Muscle layer of colon (tissue), 2 donors: ENCODE data around the gene PPP2R1A.
"Not testable (repeated sequence)": the region's sequence is repeated elsewhere in the genome, so short reads cannot be mapped to it uniquely, and the experiment has no call there.

Experiments
- H3K27ac ChIP-seq: one replicate; pipeline ENCODE4 v1.7.0; 2013; ENCODE audit warnings: low read depth, mild to moderate bottlenecking, low read length, moderate library complexity
- H3K27me3 ChIP-seq, 2 donors: one replicate each; pipeline ENCODE4 v1.7.0; 2013; ENCODE audit warnings: low read length in 2 of 2, mild to moderate bottlenecking in 2 of 2; ENCODE audit not compliant: insufficient read depth in 2 of 2, control insufficient read depth in 1 of 2
- H3K36me3 ChIP-seq: one replicate; pipeline ENCODE4 v1.7.0; 2013; ENCODE audit warnings: mild to moderate bottlenecking, low read length; ENCODE audit not compliant: insufficient read depth
- H3K4me1 ChIP-seq: one replicate; pipeline ENCODE4 v1.7.0; 2013; ENCODE audit warnings: mild to moderate bottlenecking, low read length; ENCODE audit not compliant: insufficient read depth
- H3K4me3 ChIP-seq, 2 donors: one replicate each; pipeline ENCODE4 v1.7.0; 2013; ENCODE audit warnings: low read length in 2 of 2, low read depth in 1 of 2, mild to moderate bottlenecking in 1 of 2, moderate library complexity in 1 of 2
- H3K9ac ChIP-seq: one replicate; pipeline ENCODE4 v1.7.0; 2013; ENCODE audit warnings: low read length
- H3K9me3 ChIP-seq: one replicate; pipeline ENCODE4 v1.7.0; 2013; ENCODE audit warnings: mild to moderate bottlenecking, low read length
- donor health status: abdominal sarcoma.
- donor health status: Adenocarcinoma of cecum.

The PPP2R1A gene

DNA sequence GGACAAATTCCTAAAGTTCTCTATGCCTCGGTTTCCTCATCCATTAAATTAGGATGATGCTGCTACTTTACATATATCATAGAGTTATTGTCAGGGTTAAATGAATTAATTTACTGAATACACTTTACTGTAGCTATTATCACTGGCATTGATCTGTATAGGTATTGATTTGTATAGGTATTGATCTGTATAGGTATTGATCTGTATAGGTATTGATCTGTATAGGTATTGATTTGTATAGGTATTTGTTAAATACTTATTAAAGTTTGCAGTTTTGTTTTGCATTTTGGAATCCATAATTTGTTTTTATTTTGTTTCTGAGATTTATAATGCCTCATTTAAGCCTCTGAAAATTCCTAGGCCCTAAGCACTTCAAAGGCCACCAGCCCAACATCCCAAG, 2.4 kb upstream of the PPP2R1A start:
- Histone ChIP-seq H3K4me1 (peaks cover 24% of the 10 kb centered on the region), H3K9ac (no peak overlapping the region), H3K9me3 (no peaks in the 10 kb centered on the region), H3K36me3 (no peaks in the 10 kb centered on the region), H3K4me3 (no peak overlapping the region), H3K27ac (no peak overlapping the region), H3K27me3 (no peaks in the 10 kb centered on the region)

GRCh38 chr19:52188822-52189734, 774 bp upstream of the PPP2R1A start:
- Histone ChIP-seq H3K4me1 (peaks cover 34% of the 10 kb centered on the region), H3K27ac (peak overlapping the region; percentile 85)

GRCh38 chr19:52190487-52191293, 838 bp downstream of the PPP2R1A start:
- Histone ChIP-seq H3K9me3 (no peaks in the 10 kb centered on the region), H3K4me3 (peak overlapping the region; percentile 87 to 97), H3K36me3 (peaks cover 10% of the 10 kb centered on the region), H3K9ac (peak overlapping the region; percentile 92), H3K27me3 (no peaks in the 10 kb centered on the region), H3K4me1 (peaks cover 50% of the 10 kb centered on the region), H3K27ac (peak overlapping the region; percentile 100)

More at GRCh38 chr19:52188822-52189734, 774 bp upstream of the PPP2R1A start:
- Histone ChIP-seq H3K4me3 (peak overlapping the region; percentile 12 to 64), H3K9me3 (no peaks in the 10 kb centered on the region), H3K36me3 (no peaks in the 10 kb centered on the region), H3K27me3 (no peaks in the 10 kb centered on the region), H3K9ac (peak overlapping the region; percentile 34)

GRCh38 chr19:52191389-52191788, 1.5 kb downstream of the PPP2R1A start:
- Histone ChIP-seq H3K4me1 (peaks cover 53% of the 10 kb centered on the region), H3K9ac (peak overlapping the region; percentile 92), H3K4me3 (peak overlapping the region; percentile 87 to 97), H3K27me3 (no peaks in the 10 kb centered on the region), H3K36me3 (peaks cover 17% of the 10 kb centered on the region), H3K27ac (no peak overlapping the region), H3K9me3 (no peaks in the 10 kb centered on the region)

DNA sequence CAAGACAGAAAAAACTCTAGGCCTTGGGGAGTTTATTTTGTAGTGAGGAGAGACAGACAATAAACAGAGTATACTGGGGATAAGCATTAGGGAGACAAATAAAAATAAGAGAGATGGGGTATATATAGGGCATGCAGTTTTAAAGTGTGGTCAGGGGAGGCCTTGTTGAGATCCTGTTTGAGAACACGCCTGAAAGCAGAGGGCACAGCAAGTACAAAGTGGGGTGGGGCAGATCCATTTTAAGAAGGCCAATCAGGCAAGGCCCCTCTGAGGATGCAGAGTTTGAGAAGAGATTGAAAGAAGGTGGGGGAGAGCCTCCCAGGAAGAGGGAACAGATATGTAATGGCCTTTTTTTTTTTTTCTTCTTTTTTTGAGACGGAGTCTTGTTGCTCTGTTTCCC, 2.1 kb downstream of the PPP2R1A start:
- Histone ChIP-seq H3K36me3 (peaks cover 23% of the 10 kb centered on the region), H3K9me3 (no peaks in the 10 kb centered on the region), H3K4me3 (peak overlapping the region in 1 of 2 donors; percentile 87), H3K4me1 (peaks cover 58% of the 10 kb centered on the region), H3K27ac (no peak overlapping the region), H3K9ac (peak overlapping the region; percentile 92), H3K27me3 (no peaks in the 10 kb centered on the region)

- peaks cover 44% of the 10 kb centered on the region for H3K36me3 ChIP-seq
- no peak overlapping the region for H3K9ac ChIP-seq
- H3K9me3 ChIP-seq, result no peaks in the 10 kb centered on the region
- H3K4me1 ChIP-seq, result peaks cover 53% of the 10 kb centered on the region
- no peak overlapping the region for H3K4me3 ChIP-seq
- H3K27ac ChIP-seq, result no peak overlapping the region
- H3K27me3 ChIP-seq, result no peaks in the 10 kb centered on the region
Observed at GRCh38 chr19:52196256-52196967, 6.6 kb downstream of the PPP2R1A start.

DNA sequence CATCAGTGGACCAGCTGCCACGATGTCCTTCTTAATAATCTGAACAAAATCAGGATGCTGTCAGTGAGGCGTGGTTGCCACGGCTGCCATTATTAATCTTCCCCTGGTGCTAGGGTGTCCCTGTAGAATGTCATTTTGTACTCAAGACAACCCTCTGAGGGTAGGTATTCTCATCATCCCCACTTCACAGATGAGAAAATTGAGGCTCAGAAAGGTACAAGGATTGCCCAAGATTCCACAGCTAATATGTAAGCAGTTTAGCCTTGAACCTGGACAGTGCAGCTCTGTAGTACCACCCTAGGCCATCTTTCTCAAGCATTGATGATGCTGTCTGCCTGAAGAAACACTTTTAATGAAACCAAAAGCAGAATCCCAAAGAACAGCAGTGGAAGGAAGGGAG, 8.1 kb downstream of the PPP2R1A start:
- H3K4me1 ChIP-seq, result peaks cover 38% of the 10 kb centered on the region
- H3K9me3 ChIP-seq, result no peaks in the 10 kb centered on the region
- no peaks in the 10 kb centered on the region for H3K27me3 ChIP-seq
- peaks cover 60% of the 10 kb centered on the region for H3K36me3 ChIP-seq
- no peak overlapping the region for H3K4me3 ChIP-seq
- no peak overlapping the region for H3K9ac ChIP-seq
- no peak overlapping the region for H3K27ac ChIP-seq

GRCh38 chr19:52198678-52199077, 8.8 kb downstream of the PPP2R1A start:
- Histone ChIP-seq H3K27ac (no peak overlapping the region), H3K9ac (no peak overlapping the region), H3K27me3 (no peaks in the 10 kb centered on the region), H3K4me3 (no peak overlapping the region), H3K9me3 (no peaks in the 10 kb centered on the region), H3K4me1 (peaks cover 34% of the 10 kb centered on the region), H3K36me3 (peaks cover 67% of the 10 kb centered on the region)

DNA sequence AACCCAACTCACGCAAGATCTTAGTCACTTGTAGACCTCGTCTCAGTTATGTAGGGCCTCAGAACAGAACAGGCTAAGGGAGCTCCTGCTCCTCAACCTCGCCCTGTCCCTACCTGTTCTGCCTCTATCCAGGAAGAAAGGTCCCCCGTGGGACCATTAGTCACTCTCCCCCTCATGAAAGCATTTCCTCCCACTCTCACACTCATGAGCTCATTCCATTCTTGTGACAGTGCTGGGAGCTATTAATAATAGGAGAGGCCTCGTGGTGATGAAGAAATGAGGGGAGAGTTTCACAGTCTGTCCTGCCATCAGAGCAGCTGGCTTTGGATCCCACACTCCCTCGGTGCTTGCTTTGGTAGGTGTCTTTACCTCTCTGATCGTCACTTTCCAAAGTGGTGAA, 10.2 kb downstream of the PPP2R1A start:
- no peak overlapping the region for H3K4me3 ChIP-seq
- H3K9ac ChIP-seq, result no peak overlapping the region
- peaks cover 75% of the 10 kb centered on the region for H3K36me3 ChIP-seq
- H3K4me1 ChIP-seq, result peaks cover 24% of the 10 kb centered on the region
- no peak overlapping the region for H3K27ac ChIP-seq
- no peaks in the 10 kb centered on the region for H3K27me3 ChIP-seq
- H3K9me3 ChIP-seq, result no peaks in the 10 kb centered on the region

DNA sequence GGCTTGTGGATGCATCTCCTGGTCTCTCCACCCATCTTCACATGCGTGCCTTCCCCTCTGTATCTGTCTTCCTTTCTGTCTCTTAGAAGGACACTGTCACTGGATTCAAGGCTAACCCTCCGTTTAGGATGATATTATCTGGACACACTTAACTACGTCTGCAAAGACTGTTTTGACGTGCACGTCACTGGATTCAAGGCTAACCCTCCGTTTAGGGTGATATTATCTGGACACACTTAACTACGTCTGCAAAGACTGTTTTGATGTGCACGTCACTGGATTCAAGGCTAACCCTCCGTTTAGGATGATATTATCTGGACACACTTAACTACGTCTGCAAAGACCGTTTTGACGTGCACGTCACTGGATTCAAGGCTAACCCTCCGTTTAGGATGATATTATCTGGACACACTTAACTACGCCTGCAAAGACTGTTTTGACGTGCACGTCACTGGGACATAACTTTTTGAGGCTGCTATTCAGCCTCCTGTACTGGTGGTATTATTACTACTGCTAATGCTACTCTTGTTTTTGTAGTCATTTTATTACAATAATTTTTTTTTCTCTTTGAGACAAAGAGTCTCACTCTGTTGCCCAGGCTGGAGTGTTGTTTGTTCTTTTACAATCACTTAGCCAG, 11.0 kb downstream of the PPP2R1A start:
- H3K9ac ChIP-seq, H3K27me3 ChIP-seq, H3K4me3 ChIP-seq, H3K9me3 ChIP-seq, H3K27ac ChIP-seq: not testable (repeated sequence)
- H3K36me3 ChIP-seq, result peaks cover 77% of the 10 kb centered on the region
- H3K4me1 ChIP-seq, result peaks cover 17% of the 10 kb centered on the region

DNA sequence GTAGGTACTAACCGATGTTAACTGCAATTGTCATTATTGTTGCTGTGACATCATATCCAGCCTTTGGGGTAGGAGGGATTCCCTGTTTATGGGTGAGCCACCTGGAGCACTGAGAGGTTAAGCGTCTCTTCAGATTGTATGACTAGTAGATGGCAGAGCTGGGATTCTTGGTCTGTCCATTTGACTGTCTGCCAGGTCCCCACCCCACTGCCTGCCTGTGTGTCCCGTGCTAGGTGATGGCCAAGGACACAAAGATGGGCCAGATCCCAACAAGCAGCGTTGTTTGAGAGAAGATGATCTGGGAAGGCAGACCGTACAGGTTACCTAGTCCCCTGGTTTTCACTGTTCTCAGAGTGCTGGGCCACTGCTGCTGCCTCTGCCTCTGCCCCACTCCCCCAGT, 16.6 kb downstream of the PPP2R1A start:
- H3K27ac ChIP-seq, result no peak overlapping the region

More for the DNA sequence above, 16.6 kb downstream of the PPP2R1A start:
- Histone ChIP-seq H3K27me3 (no peaks in the 10 kb centered on the region), H3K4me1 (no peaks in the 10 kb centered on the region), H3K4me3 (no peak overlapping the region), H3K9me3 (no peaks in the 10 kb centered on the region), H3K36me3 (peaks cover 79% of the 10 kb centered on the region), H3K9ac (no peak overlapping the region)
